Colonic mucosa (tissue), 4 donors: ENCODE results near the gene RAPGEF4. TPM values are rescaled to one million over a fixed set of nuclear protein-coding genes. Genes with fewer than 3 reads are reported as not detected.

ENCODE experiments used
- DNase-seq: peaks from one replicate; pipeline ENCODE4 v3.0.0-alpha.2; 2020
- H3K27ac ChIP-seq: fragments of 200-600 bp; one replicate; pipeline ENCODE4 v1.8.0; 2021
- H3K27me3 ChIP-seq: fragments of 200-600 bp; one replicate; pipeline ENCODE4 v1.8.0; 2021
- H3K36me3 ChIP-seq: fragments of 200-600 bp; one replicate; pipeline ENCODE4 v1.8.0; 2021
- H3K4me1 ChIP-seq: fragments of 200-600 bp; one replicate; pipeline ENCODE4 v1.8.0; 2021; ENCODE audit warnings: mild to moderate bottlenecking
- H3K4me3 ChIP-seq: fragments of 200-600 bp; one replicate; pipeline ENCODE4 v1.8.0; 2021
- H3K9ac ChIP-seq, 2 donors: one replicate each; pipeline ENCODE4 v1.7.0; 2013; ENCODE audit warnings: control low read depth in 2 of 2, low read depth in 2 of 2, low read length in 2 of 2
- H3K9me3 ChIP-seq: fragments of 200-600 bp; one replicate; pipeline ENCODE4 v1.8.0; 2021
- CTCF ChIP-seq: fragments of 200-600 bp; IDR thresholded peaks from one replicate; pipeline ENCODE4 v1.8.0; 2022; ENCODE audit warnings: antibody characterized with exemption, mild to moderate bottlenecking
- intact Hi-C: fragments of 100-400 bp; cut with DNase I; formaldehyde crosslinking; loops from one replicate; pipeline ENCODE4 v1.14.1; 2022
- total RNA-seq, 2 donors: library from RNA; stranded (reverse); fragmentation: NEBNext Ultra II Directional in 1 of 2; extraction: Animal tissue kit (Norgen Biotek cat#: 25700) in 1 of 2; gene quantifications; one replicate each; pipeline ENCODE4 v1.2.1, GENCODE V29; 2021
- donor health status: healthy.
- donor health status: DM: no; HTN: no; CAD: no.
- donor health status: DM: no; HTN: no; CAD: no.

Gene RAPGEF4
- total RNA-seq, 2 donors from 2014 or later = 1.3 to 1.5 TPM

- DNase-seq = no peak
- intact Hi-C loops = no loop called here
- no peak overlapping the region for H3K27ac ChIP-seq
- no peaks in the 10 kb centered on the region for H3K27me3 ChIP-seq
- H3K36me3 ChIP-seq = no peaks in the 10 kb centered on the region
- H3K9ac ChIP-seq = no peak overlapping the region
- no peak for TF ChIP-seq CTCF
- H3K4me3 ChIP-seq = no peak overlapping the region
- no peaks in the 10 kb centered on the region for H3K4me1 ChIP-seq
- no peaks in the 10 kb centered on the region for H3K9me3 ChIP-seq
Measured at GRCh38 chr2:172722481-172722880, 13.2 kb upstream of the RAPGEF4 start.

GRCh38 chr2:172723286-172723685 lies 12.4 kb upstream of the RAPGEF4 start:
- Histone ChIP-seq H3K9ac (no peak overlapping the region), H3K9me3 (no peaks in the 10 kb centered on the region), H3K4me1 (no peaks in the 10 kb centered on the region), H3K27ac (no peak overlapping the region), H3K36me3 (no peaks in the 10 kb centered on the region), H3K27me3 (no peaks in the 10 kb centered on the region), H3K4me3 (no peak overlapping the region)
- intact Hi-C loops = no loop called here
- DNase-seq = no peak
- no peak for TF ChIP-seq CTCF

- intact Hi-C loops = no loop called here
- no peak overlapping the region for H3K4me3 ChIP-seq
- no peaks in the 10 kb centered on the region for H3K9me3 ChIP-seq
- no peak overlapping the region for H3K9ac ChIP-seq
- no peak for DNase-seq
- H3K4me1 ChIP-seq = no peaks in the 10 kb centered on the region
- no peaks in the 10 kb centered on the region for H3K36me3 ChIP-seq
- TF ChIP-seq CTCF = no peak
- no peaks in the 10 kb centered on the region for H3K27me3 ChIP-seq
- H3K27ac ChIP-seq = no peak overlapping the region
Measured at GRCh38 chr2:172724724-172725123, 10.9 kb upstream of the RAPGEF4 start.

GRCh38 chr2:172725284-172725683 lies 10.4 kb upstream of the RAPGEF4 start:
- no peak for DNase-seq
- no peaks in the 10 kb centered on the region for H3K9me3 ChIP-seq
- no peak overlapping the region for H3K4me3 ChIP-seq
- no peaks in the 10 kb centered on the region for H3K27me3 ChIP-seq
- no peak overlapping the region for H3K27ac ChIP-seq
- no peak overlapping the region for H3K9ac ChIP-seq
- intact Hi-C loops = no loop called here
- H3K36me3 ChIP-seq = no peaks in the 10 kb centered on the region
- no peaks in the 10 kb centered on the region for H3K4me1 ChIP-seq
- no peak for TF ChIP-seq CTCF

DNA sequence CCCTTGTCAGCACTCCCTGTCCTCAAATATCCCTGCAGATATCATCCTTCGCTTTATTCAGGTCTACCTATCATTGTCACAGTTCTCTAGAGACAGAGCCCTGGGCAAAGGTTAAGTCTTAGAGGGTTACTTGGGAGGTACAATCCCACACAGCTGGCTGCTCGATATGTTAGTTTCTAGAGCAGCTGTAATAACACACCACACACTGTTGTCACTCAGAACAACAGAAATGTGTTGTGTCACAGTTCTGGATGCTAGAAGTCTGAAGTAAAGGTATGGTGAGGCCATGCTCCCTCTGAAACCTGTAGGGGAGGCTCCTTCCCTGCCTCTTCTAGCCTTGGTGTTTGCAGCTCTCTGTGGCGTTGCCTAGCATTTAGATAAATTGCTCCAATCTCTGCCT lies 9.9 kb upstream of the RAPGEF4 start:
- no peak overlapping the region for H3K4me3 ChIP-seq
- no peak overlapping the region for H3K27ac ChIP-seq
- H3K4me1 ChIP-seq = no peaks in the 10 kb centered on the region
- intact Hi-C loops = no loop called here
- TF ChIP-seq CTCF = no peak
- no peaks in the 10 kb centered on the region for H3K36me3 ChIP-seq
- no peak for DNase-seq
- H3K9ac ChIP-seq = no peak overlapping the region
- H3K27me3 ChIP-seq = no peaks in the 10 kb centered on the region
- H3K9me3 ChIP-seq = no peaks in the 10 kb centered on the region

- Histone ChIP-seq H3K9me3 (no peaks in the 10 kb centered on the region), H3K27ac (no peak overlapping the region), H3K9ac (no peak overlapping the region), H3K4me3 (no peak overlapping the region), H3K36me3 (no peaks in the 10 kb centered on the region), H3K4me1 (no peaks in the 10 kb centered on the region), H3K27me3 (no peaks in the 10 kb centered on the region)
- DNase-seq = no peak
- intact Hi-C loops = no loop called here
- no peak for TF ChIP-seq CTCF
Measured at GRCh38 chr2:172726172-172726735, 9.4 kb upstream of the RAPGEF4 start.
